K562 (cell line): ENCODE data around the gene SH3RF1. TPM values are rescaled to one million over a fixed set of nuclear protein-coding genes. Genes with fewer than 3 reads are reported as not detected.

Experiments
- ATAC-seq: fragments of 200-7000 bp; cut with Tn5 transposase; 3 replicates; pipeline ENCODE4 v1.9.1; 2020; ENCODE audit warnings: moderate library complexity
- BruUV-seq: library from RNA; stranded (reverse); fragments of 400-500 nt; replicated peaks from 2 replicates; lab custom pipeline; 2021; lab: Mats Ljungman, UMichigan
- CTCF ChIA-PET: fragments of 300-600 bp; formaldehyde crosslinking; extraction: SDS; loops from one replicate; lab custom pipeline; 2021; ENCODE audit warnings: low intra/inter-chr PET ratio; lab: Yijun Ruan, JAX
- POLR2A ChIA-PET: fragments of 300-600, 350-650 bp; sonication (Branson Sonifier 250); formaldehyde crosslinking; extraction: SDS; loops from one replicate; lab custom pipeline; 2021; ENCODE audit warnings: antibody characterized with exemption, inconsistent platforms; lab: Yijun Ruan, JAX
- DNase-seq, 4 experiments: peaks; one replicate each; pipeline versions ENCODE4 v3.0.0 to v3.0.0-alpha.2; 2011 to 2018; ENCODE audit warnings: low spot score in 3 of 4, mixed read lengths in 3 of 4; ENCODE audit errors: extremely low read depth in 1 of 4
- FAIRE-seq: peaks from 2 replicates; lab custom pipeline; 2011; peaks lifted over from hg19 to GRCh38; lab: Jason Lieb, UNC
- H2AFZ ChIP-seq: 2 replicates; pipeline ENCODE4 v1.6.0; 2011; ENCODE audit warnings: low read depth, low read length, control low read depth, inconsistent platforms
- H3K27ac ChIP-seq: fragments of 200-600 bp; 3 replicates; pipeline ENCODE4 v1.8.0; 2011; ENCODE audit warnings: low read depth, mild to moderate bottlenecking, control low read depth, inconsistent platforms, low read length, moderate library complexity, mixed read lengths; ENCODE audit errors: extremely low read depth
- H3K27me3 ChIP-seq, 2 experiments: fragments of 300-600 bp in 1 of 2; 2 replicates in 1 of 2; 3 replicates in 1 of 2; pipeline versions ENCODE4 v1.6.0 to v1.8.0; 2011; ENCODE audit warnings: inconsistent platforms in 2 of 2, low read length in 2 of 2, mild to moderate bottlenecking in 1 of 2, mixed read lengths in 1 of 2, moderate library complexity in 1 of 2; ENCODE audit not compliant: control insufficient read depth in 2 of 2, insufficient read depth in 2 of 2
- H3K36me3 ChIP-seq: fragments of 300-600 bp; 3 replicates; pipeline ENCODE4 v1.8.0; 2011; ENCODE audit warnings: mild to moderate bottlenecking, low read length, inconsistent platforms; ENCODE audit not compliant: control insufficient read depth, insufficient read depth
- H3K4me1 ChIP-seq, 2 experiments: fragments of 200-600 bp in 1 of 2; replicated peaks in 1 of 2; 2 replicates in 1 of 2; 3 replicates in 1 of 2; pipeline versions ENCODE4 v1.5.1 to v1.8.0; 2011; ENCODE audit warnings: inconsistent platforms in 2 of 2, low read length in 2 of 2, mild to moderate bottlenecking in 1 of 2, mixed read lengths in 1 of 2, moderate library complexity in 1 of 2; ENCODE audit not compliant: control insufficient read depth in 2 of 2, insufficient read depth in 2 of 2
- H3K4me2 ChIP-seq: 2 replicates; pipeline ENCODE4 v1.6.1; 2011; ENCODE audit warnings: low read length, control low read depth, inconsistent platforms, mixed read lengths; ENCODE audit not compliant: insufficient read depth
- H3K4me3 ChIP-seq: fragments of 200-600 bp; sonication (generic), shearing (Covaris generic); 2 replicates; pipeline ENCODE4 v1.5.1; 2016; ENCODE audit warnings: control low read depth, inconsistent platforms
- H3K79me2 ChIP-seq: fragments of 200-600 bp; 3 replicates; pipeline ENCODE4 v1.8.0; 2011; ENCODE audit warnings: low read length, inconsistent platforms; ENCODE audit not compliant: control insufficient read depth, insufficient read depth
- H3K9ac ChIP-seq, 2 experiments: 2 replicates each; pipeline versions ENCODE4 v1.6.0 to v1.6.1; 2011; ENCODE audit warnings: low read depth in 2 of 2, low read length in 2 of 2, control low read depth in 1 of 2, inconsistent platforms in 1 of 2, mild to moderate bottlenecking in 1 of 2, mixed read lengths in 1 of 2; ENCODE audit not compliant: insufficient read depth in 1 of 2
- H3K9me1 ChIP-seq: one replicate; pipeline ENCODE4 v1.6.0; 2011; ENCODE audit warnings: inconsistent platforms, mild to moderate bottlenecking, low read length, moderate library complexity; ENCODE audit not compliant: control insufficient read depth, insufficient read depth
- H3K9me3 ChIP-seq: replicated peaks from 2 replicates; pipeline ENCODE4 v1.5.1; 2011; ENCODE audit warnings: low read depth, low read length, inconsistent platforms; ENCODE audit not compliant: control insufficient read depth, insufficient read depth
- H4K20me1 ChIP-seq: replicated peaks from 2 replicates; pipeline ENCODE4 v1.6.1; 2011; ENCODE audit warnings: low read length, inconsistent platforms, mixed read lengths; ENCODE audit not compliant: control insufficient read depth, insufficient read depth
- BCOR ChIP-seq: fragments of 450-650 bp; IDR thresholded peaks from 2 replicates; pipeline ENCODE4 v1.6.1; 2016
- CBX8 ChIP-seq: fragments of 200-600 bp; sonication (generic); IDR thresholded peaks from 2 replicates; pipeline ENCODE4 v1.6.1; 2012; ENCODE audit warnings: borderline replicate concordance, mixed run types, low read depth, mild to moderate bottlenecking, moderate library complexity, mixed read lengths, low read length, control low read depth, inconsistent platforms; ENCODE audit not compliant: poor library complexity, severe bottlenecking; ENCODE audit errors: extremely low read depth
- CHD1 ChIP-seq: fragments of 200-600 bp; sonication (generic); IDR thresholded peaks from one replicate; pipeline ENCODE4 v1.6.1; 2012; ENCODE audit warnings: mild to moderate bottlenecking, moderate library complexity, low read length, inconsistent platforms
- GTF3C2 ChIP-seq: IDR thresholded peaks from 3 replicates; pipeline ENCODE4 v1.6.1; 2011; ENCODE audit warnings: borderline replicate concordance, mild to moderate bottlenecking, moderate library complexity; ENCODE audit not compliant: insufficient read length; ENCODE audit errors: extremely low read depth
- HMG20A ChIP-seq: fragments of 450-650 bp; formaldehyde crosslinking; conservative IDR thresholded peaks from 2 replicates; pipeline ENCODE4 v1.4.0; 2020; ENCODE audit warnings: mild to moderate bottlenecking, mixed read lengths
- NELFE ChIP-seq: IDR thresholded peaks from 2 replicates; pipeline ENCODE4 v1.6.1; 2011; ENCODE audit warnings: mild to moderate bottlenecking; ENCODE audit not compliant: insufficient read depth, insufficient read length
- SMAD3 ChIP-seq: fragments of 450-650 bp; formaldehyde crosslinking; conservative IDR thresholded peaks from 2 replicates; pipeline ENCODE4 v1.4.0; 2020; ENCODE audit warnings: mild to moderate bottlenecking
- SMAD4 ChIP-seq: fragments of 250-450 bp; sonication (Bioruptor Pico); conservative IDR thresholded peaks from 2 replicates; pipeline ENCODE4 v1.8.0; 2021; ENCODE audit warnings: inconsistent platforms, mild to moderate bottlenecking, moderate library complexity
- SP1 ChIP-seq: sonication (generic); formaldehyde crosslinking; IDR thresholded peaks from 2 replicates; pipeline ENCODE4 v1.8.1; 2022; ENCODE audit warnings: mild to moderate bottlenecking, missing genetic modification reagents
- TFAM ChIP-seq: fragments of 250-450 bp; sonication (Bioruptor Pico); conservative IDR thresholded peaks from 2 replicates; pipeline ENCODE4 v1.5.0; 2021; ENCODE audit warnings: mild to moderate bottlenecking, moderate library complexity
- ZBTB5 ChIP-seq: fragments of 450-650 bp; IDR thresholded peaks from 2 replicates; pipeline ENCODE4 v1.6.1; 2017; ENCODE audit warnings: antibody characterized with exemption
- ZNF41 ChIP-seq: fragments of 250-450 bp; sonication (Bioruptor Pico); conservative IDR thresholded peaks from 2 replicates; pipeline ENCODE4 v1.4.0; 2020; ENCODE audit warnings: mild to moderate bottlenecking
- in situ Hi-C: fragments of 300-500 bp; cut with MboI; formaldehyde crosslinking; loops from 4 replicates; pipeline ENCODE4 v1.15.0; 2018; ENCODE audit warnings: inconsistent platforms, mixed read lengths
- intact Hi-C: fragments of 100-400 bp; cut with micrococcal nuclease; formaldehyde crosslinking; loops from 2 replicates; pipeline ENCODE4 v1.14.2; 2022
- polyA plus RNA-seq, 8 experiments: library from polyadenylated mRNA; depleted of rRNA in 4 of 8; stranded (reverse) in 5 of 8; unstranded in 3 of 8; fragments of >200 nt; fragmentation: Nextera tagmentation in 2 of 8; fragmentation: Illumina TruSeq in 1 of 8; extraction: Ambion mirVana in 2 of 8; extraction: Trizol in 1 of 8; gene quantifications; 2 replicates each; pipeline versions ENCODE4 v1.2.1 to v1.2.3, GENCODE V29; 2011 to 2014; ENCODE audit warnings: inconsistent platforms in 1 of 8, missing spikeins in 1 of 8
- total RNA-seq, 7 experiments: library from RNA; depleted of rRNA in 6 of 7; stranded (reverse); fragments of >200 nt in 6 of 7; fragmentation: Illumina TruSeq in 2 of 7; extraction: Trizol in 2 of 7; gene quantifications; 2 replicates each; pipeline versions ENCODE4 v1.2.1 to v1.2.3, GENCODE V29; 2011 to 2021; ENCODE audit warnings: low replicate concordance in 1 of 7
- TF ChIP-seq, protein P1 (sequence below): fragments of 250-450 bp; sonication (Bioruptor Pico); IDR thresholded peaks from 2 replicates; pipeline ENCODE4 v1.8.0; 2022; ENCODE audit warnings: moderate library complexity, mild to moderate bottlenecking, inconsistent platforms
- TF ChIP-seq, protein P2 (sequence below): fragments of 450-650 bp; formaldehyde crosslinking; IDR thresholded peaks from 2 replicates; pipeline ENCODE4 v1.4.0; 2022; ENCODE audit warnings: missing genetic modification characterization

Gene SH3RF1
- total and polyA plus RNA-seq, 9 of the 15 experiments (the other 6 are each of a cell fraction or from before 2014, with no cell fraction given), result 0.04 to 0.16 (median 0.11) TPM; not detected in 6

GRCh38 chr4:169207436-169208089, 63.2 kb downstream of the SH3RF1 start (continued):
- TF ChIP-seq TFAM (CRISPR knock-in tag), result no peak
- TF ChIP-seq ZBTB5, result no peak
- TF ChIP-seq HMG20A (CRISPR knock-in tag), result no peak
- no peak for TF ChIP-seq SMAD3
- no peak for TF ChIP-seq SMAD4 (CRISPR knock-in tag)

- Histone ChIP-seq H2AFZ (no peak overlapping the region), H3K4me2 (no peak overlapping the region), H3K9ac (no peak overlapping the region), H4K20me1 (no peaks in the 10 kb centered on the region), H3K27me3 (no peaks in the 10 kb centered on the region), H3K9me3 (no peaks in the 10 kb centered on the region), H3K4me1 (no peaks in the 10 kb centered on the region), H3K36me3 (no peaks in the 10 kb centered on the region), H3K79me2 (no peaks in the 10 kb centered on the region), H3K4me3 (no peak overlapping the region), H3K9me1 (no peaks in the 10 kb centered on the region), H3K27ac (no peak overlapping the region)
- BruUV-seq, result no TSS peak
- intact Hi-C loops, result no loop called here
- ChIA-PET POLR2A (no interaction called here), CTCF (no interaction called here)
- DNase-seq (no peak), FAIRE-seq (no peak), ATAC-seq (no peak)
- in situ Hi-C loops, result no loop called here
- TF ChIP-seq CBX8 (no peak), NELFE (no peak), SP1 (CRISPR knock-in tag) (no peak), ZNF41 (CRISPR knock-in tag) (no peak), CHD1 (no peak), BCOR (no peak), GTF3C2 (no peak)
- TF ChIP-seq, protein P1, sequence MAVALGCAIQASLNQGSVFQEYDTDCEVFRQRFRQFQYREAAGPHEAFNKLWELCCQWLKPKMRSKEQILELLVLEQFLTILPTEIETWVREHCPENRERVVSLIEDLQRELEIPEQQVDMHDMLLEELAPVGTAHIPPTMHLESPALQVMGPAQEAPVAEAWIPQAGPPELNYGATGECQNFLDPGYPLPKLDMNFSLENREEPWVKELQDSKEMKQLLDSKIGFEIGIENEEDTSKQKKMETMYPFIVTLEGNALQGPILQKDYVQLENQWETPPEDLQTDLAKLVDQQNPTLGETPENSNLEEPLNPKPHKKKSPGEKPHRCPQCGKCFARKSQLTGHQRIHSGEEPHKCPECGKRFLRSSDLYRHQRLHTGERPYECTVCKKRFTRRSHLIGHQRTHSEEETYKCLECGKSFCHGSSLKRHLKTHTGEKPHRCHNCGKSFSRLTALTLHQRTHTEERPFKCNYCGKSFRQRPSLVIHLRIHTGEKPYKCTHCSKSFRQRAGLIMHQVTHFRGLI, result no peak
- TF ChIP-seq, protein P2, sequence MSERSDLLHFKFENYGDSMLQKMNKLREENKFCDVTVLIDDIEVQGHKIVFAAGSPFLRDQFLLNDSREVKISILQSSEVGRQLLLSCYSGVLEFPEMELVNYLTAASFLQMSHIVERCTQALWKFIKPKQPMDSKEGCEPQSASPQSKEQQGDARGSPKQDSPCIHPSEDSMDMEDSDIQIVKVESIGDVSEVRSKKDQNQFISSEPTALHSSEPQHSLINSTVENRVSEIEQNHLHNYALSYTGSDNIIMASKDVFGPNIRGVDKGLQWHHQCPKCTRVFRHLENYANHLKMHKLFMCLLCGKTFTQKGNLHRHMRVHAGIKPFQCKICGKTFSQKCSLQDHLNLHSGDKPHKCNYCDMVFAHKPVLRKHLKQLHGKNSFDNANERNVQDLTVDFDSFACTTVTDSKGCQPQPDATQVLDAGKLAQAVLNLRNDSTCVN (CRISPR knock-in tag), result no peak
Observed at GRCh38 chr4:169205744-169206080, 65.0 kb downstream of the SH3RF1 start.
